Right lobe of liver (tissue), 4 donors: Measurements from ENCODE around the gene MIDN.

ENCODE experiments used
- POLR2A ChIP-seq: fragments of 450-650 bp; IDR thresholded peaks from one replicate; pipeline ENCODE4 v1.6.1; 2017; ENCODE audit warnings: antibody characterized with exemption, mild to moderate bottlenecking
- TF ChIP-seq, protein P1 (sequence below), 4 donors: fragments of 200-600 bp in 3 of 4; fragments of 450-650 bp in 1 of 4; IDR thresholded peaks; one replicate each; pipeline versions ENCODE4 v1.5.1 to v1.8.0; 2016 to 2022; ENCODE audit warnings: antibody characterized with exemption in 4 of 4, mild to moderate bottlenecking in 2 of 4
- donor health status: DM: no; HTN: no; CAD: no.
- donor health status: DM: no; HTN: no; CAD: no.
- donor health status: DM: no; HTN: yes; CAD: no.

DNA sequence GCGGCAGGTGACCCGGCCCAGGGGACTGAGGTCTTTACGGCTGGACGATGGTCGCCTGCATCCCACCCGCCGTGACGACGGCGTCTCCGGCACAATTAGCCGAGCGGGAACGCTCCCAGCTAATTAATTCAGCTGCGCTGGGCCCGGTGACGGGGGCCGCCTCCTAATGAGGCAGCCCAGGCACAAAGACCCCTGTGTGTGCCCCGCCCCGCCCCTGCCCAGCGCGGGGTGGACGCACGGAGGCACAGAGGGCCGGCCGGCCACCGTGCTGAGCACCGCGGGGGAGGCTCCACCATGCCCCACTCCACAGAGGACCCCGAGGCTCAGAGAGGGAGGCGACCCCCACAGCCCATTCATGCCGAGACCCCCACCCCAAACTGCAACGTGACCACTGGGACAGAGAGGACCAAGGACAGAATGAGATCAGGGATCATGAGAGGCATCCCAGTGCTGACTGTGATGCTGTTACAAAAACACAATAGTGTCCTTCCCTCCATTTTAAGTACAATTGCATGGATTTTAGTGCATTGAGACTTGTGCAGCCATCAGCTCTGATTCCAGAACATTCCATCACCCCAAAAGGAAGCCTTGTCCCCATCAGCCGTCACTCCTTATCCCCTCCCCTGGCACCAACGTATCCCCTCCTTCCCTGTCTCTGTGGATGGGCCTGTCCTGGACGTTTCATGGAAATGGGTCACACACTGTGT is 54.3 kb downstream of the MIDN start:
- no peak for TF ChIP-seq POLR2A
- TF ChIP-seq, protein P1, sequence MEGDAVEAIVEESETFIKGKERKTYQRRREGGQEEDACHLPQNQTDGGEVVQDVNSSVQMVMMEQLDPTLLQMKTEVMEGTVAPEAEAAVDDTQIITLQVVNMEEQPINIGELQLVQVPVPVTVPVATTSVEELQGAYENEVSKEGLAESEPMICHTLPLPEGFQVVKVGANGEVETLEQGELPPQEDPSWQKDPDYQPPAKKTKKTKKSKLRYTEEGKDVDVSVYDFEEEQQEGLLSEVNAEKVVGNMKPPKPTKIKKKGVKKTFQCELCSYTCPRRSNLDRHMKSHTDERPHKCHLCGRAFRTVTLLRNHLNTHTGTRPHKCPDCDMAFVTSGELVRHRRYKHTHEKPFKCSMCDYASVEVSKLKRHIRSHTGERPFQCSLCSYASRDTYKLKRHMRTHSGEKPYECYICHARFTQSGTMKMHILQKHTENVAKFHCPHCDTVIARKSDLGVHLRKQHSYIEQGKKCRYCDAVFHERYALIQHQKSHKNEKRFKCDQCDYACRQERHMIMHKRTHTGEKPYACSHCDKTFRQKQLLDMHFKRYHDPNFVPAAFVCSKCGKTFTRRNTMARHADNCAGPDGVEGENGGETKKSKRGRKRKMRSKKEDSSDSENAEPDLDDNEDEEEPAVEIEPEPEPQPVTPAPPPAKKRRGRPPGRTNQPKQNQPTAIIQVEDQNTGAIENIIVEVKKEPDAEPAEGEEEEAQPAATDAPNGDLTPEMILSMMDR (IDR thresholded peaks at IDR 0.05) = no peak
